ENCODE measurements around the gene GPR153. TPM values are rescaled to one million over a fixed set of nuclear protein-coding genes. Genes with fewer than 3 reads are reported as not detected.

GPR153 gene
- total and polyA plus RNA-seq, 9 donors, result 4.2 to 42.0 (median 13.7) TPM

DNA sequence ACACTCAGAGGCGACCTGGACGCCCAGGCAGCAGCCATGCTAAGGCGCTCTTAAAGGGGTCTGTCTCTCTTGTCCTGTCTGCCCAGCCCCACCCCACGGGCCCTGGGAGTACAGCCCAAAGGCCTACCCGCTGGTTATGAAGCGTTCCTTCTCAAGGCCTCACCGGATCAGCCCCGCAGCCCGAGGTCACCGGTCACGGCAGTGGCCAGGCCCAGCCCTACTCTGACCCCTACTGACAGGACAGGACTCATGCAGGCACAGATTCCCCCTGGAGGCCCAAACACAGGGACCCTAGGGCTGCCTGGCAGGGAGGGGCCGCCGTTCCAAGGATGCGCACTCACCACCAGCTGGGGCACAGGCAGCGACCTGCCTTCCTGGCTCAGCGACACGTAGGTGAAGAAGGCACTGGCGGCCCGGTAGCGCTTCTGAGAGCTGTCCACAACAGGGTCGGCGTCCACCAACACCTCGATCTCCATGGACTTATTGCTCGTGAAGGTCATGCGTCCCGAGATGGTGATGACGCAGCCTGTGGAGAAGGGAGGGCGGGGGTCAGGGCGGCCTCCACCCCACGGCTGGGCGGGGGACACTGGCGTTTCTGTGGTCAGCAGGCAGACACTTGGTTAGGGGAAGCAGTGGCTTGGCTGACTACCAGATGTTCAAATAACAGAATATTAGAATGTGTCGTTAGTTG lies 20.0 kb upstream of the GPR153 start:
- Histone ChIP-seq H3K4me1 (ENCODE audit: insufficient read depth) (peaks cover 4% of the 10 kb centered on the region), H3K27ac (no peak overlapping the region), H3K27me3 (no peaks in the 10 kb centered on the region), H3K4me3 (no peak overlapping the region), H3K36me3 (no peaks in the 10 kb centered on the region), H3K9me3 (no peaks in the 10 kb centered on the region)
- TF ChIP-seq EP300 (IDR thresholded peaks at IDR 0.05), result no peak
- TF ChIP-seq POLR2A (IDR thresholded peaks at IDR 0.05), result no peak
- TF ChIP-seq, protein P1, sequence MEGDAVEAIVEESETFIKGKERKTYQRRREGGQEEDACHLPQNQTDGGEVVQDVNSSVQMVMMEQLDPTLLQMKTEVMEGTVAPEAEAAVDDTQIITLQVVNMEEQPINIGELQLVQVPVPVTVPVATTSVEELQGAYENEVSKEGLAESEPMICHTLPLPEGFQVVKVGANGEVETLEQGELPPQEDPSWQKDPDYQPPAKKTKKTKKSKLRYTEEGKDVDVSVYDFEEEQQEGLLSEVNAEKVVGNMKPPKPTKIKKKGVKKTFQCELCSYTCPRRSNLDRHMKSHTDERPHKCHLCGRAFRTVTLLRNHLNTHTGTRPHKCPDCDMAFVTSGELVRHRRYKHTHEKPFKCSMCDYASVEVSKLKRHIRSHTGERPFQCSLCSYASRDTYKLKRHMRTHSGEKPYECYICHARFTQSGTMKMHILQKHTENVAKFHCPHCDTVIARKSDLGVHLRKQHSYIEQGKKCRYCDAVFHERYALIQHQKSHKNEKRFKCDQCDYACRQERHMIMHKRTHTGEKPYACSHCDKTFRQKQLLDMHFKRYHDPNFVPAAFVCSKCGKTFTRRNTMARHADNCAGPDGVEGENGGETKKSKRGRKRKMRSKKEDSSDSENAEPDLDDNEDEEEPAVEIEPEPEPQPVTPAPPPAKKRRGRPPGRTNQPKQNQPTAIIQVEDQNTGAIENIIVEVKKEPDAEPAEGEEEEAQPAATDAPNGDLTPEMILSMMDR (IDR thresholded peaks at IDR 0.05), result no peak
- intact Hi-C loops (cut with DNase I), result no loop called here
- WGBS, 3 donors, result 77 to 83% (median 78%) methylated on average over 32 to 33 of the region's 33 CpGs
- DNase-seq, result peak in 2 of 5 donors; percentile 31 to 48

DNA sequence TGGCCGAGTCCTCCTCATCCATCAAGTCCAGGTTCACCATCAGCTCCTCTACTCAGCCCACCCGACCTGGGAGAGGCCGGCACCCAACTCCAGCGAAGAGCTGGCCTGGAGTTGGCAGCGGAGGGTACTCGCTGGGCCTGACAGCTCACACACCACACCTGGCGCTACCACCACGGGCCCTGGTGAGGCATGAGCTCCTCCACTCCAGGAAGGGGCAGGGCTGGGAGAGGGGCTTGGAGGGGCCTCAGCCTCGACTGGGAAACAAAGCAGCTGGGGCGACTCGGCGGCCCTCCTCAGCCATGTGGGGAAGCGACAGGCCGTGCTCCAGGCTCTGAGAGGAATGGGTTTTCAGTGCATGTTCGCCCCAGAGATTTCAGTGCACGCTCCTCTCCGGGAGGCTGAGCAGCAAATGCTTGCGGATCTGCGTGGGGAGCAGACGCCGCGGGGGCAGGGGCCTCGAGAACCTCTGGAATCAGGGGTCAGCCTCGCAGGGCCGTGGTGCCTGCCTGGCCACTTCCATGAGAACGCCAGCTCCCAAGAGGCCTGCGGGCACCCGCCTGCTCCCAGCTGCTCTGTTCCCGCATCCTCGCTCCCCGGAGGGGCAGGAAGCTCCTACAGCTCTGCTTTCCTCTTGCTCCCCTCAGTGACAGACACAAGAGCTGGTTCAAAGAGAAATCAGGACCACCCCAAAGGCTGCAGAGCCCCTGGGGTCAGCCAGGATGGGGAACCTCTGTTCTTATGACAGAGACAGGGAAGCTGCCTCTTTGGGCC lies 18.9 kb upstream of the GPR153 start:
- no peaks in the 10 kb centered on the region for H3K27me3 ChIP-seq
- H3K27ac ChIP-seq, result no peak overlapping the region
- no peak overlapping the region for H3K4me3 ChIP-seq
- H3K36me3 ChIP-seq, result no peaks in the 10 kb centered on the region
- TF ChIP-seq POLR2A (IDR thresholded peaks at IDR 0.05) (no peak), EP300 (IDR thresholded peaks at IDR 0.05) (no peak)
- TF ChIP-seq, protein P1 (IDR thresholded peaks at IDR 0.05), result no peak
- WGBS, 3 donors, result 89 to 93% (median 91%) methylated on average over 31 of the region's 31 CpGs
- peaks cover 6% of the 10 kb centered on the region for H3K4me1 ChIP-seq (ENCODE audit: insufficient read depth)
- DNase-seq, result peak in 2 of 5 donors; percentile 23 to 29
- intact Hi-C loops (cut with DNase I), result no loop called here
- H3K9me3 ChIP-seq, result no peaks in the 10 kb centered on the region

GRCh38 chr1:6279066-6279465 lies 18.2 kb upstream of the GPR153 start:
- H3K27me3 ChIP-seq, result no peaks in the 10 kb centered on the region
- 84 to 89% (median 88%) methylated on average over 10 of the region's 10 CpGs for WGBS, 3 donors
- H3K4me1 ChIP-seq (ENCODE audit: insufficient read depth), result peaks cover 6% of the 10 kb centered on the region
- no peak overlapping the region for H3K27ac ChIP-seq
- TF ChIP-seq, protein P1 (IDR thresholded peaks at IDR 0.05), result no peak
- TF ChIP-seq POLR2A (IDR thresholded peaks at IDR 0.05) (no peak), EP300 (IDR thresholded peaks at IDR 0.05) (no peak)
- DNase-seq, result peak in 1 of 5 donors; percentile 26
- no peaks in the 10 kb centered on the region for H3K9me3 ChIP-seq
- intact Hi-C loops (cut with DNase I), result no loop called here
- H3K36me3 ChIP-seq, result no peaks in the 10 kb centered on the region
- H3K4me3 ChIP-seq, result no peak overlapping the region

GRCh38 chr1:6278263-6278662 lies 17.4 kb upstream of the GPR153 start:
- TF ChIP-seq POLR2A (IDR thresholded peaks at IDR 0.05) (no peak), EP300 (IDR thresholded peaks at IDR 0.05) (no peak)
- TF ChIP-seq, protein P1 (IDR thresholded peaks at IDR 0.05), result no peak
- Histone ChIP-seq H3K4me3 (no peak overlapping the region), H3K36me3 (no peaks in the 10 kb centered on the region), H3K27ac (no peak overlapping the region), H3K4me1 (ENCODE audit: insufficient read depth) (peaks cover 6% of the 10 kb centered on the region), H3K27me3 (no peaks in the 10 kb centered on the region), H3K9me3 (no peaks in the 10 kb centered on the region)
- intact Hi-C loops (cut with DNase I), result no loop called here
- DNase-seq, result peak in 1 of 5 donors; percentile 32
- 77 to 85% (median 85%) methylated on average over 9 of the region's 9 CpGs for WGBS, 3 donors
